ENCODE results near the gene FLNC. TPM values are rescaled to one million over a fixed set of nuclear protein-coding genes. Genes with fewer than 3 reads are reported as not detected.
A peak's percentile ranks its signal among the peaks of the same experiment; 100 is the strongest.

The FLNC gene
- total RNA-seq, 1 donor from 2014 or later, result 106 TPM

DNA sequence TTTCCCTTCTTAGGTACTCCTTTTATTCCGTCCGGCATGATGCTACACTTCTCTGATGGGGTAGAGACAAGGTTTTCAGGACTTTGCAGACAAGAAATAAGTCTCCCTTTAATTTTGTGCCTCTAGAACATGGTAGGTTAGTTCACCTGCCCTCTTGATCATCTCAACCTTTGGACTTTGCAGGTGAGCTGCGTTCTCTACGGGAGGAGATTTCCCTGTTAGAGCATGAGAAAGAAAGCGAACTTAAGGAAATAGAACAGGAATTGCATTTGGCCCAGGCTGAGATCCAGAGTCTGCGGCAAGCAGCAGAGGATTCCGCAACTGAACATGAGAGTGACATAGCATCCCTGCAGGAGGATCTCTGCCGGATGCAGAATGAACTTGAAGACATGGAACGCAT lies 29.2 kb upstream of the FLNC start:
- no peak for DNase-seq

- DNase-seq, result no peak
These were observed 28.4 kb upstream of the FLNC start for GRCh38 chr7:128801667-128802418.

DNA sequence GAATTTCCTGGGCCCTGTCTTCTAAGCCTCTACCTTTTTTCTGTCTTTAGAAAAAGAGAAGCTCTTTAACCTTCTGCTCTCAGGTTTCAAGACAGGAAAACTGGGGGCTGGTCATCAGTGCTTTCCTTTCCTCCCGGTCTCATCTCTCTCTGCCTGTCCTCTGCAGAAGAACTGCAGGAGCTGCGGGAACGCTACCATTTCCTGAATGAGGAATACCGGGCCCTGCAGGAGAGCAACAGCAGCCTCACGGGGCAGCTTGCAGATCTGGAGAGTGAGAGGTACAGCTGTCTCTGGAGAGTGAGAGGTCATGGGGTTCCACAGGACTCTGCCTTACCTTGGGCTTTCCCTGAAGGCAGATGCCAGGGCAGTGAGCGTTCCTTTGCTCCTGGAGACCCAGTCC lies 25.7 kb upstream of the FLNC start:
- DNase-seq, result no peak

DNA sequence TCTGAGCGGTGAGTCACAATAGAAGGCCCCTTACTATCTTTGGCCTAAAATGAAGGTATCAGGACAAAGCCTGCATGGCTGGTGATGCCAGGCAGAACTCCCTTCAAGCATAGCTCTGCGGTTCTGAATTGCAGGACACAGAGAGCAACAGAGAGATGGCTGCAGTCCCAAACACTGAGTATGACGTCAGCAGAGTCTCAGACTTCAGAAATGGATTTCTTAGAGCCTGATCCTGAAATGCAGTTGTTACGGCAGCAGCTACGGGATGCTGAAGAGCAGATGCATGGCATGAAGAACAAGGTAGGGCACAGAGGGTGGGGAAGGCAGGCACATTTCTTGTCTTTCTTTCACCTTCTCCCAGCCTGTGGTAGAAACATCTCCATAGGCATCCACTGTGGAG lies 25.0 kb upstream of the FLNC start:
- DNase-seq, result no peak

DNA sequence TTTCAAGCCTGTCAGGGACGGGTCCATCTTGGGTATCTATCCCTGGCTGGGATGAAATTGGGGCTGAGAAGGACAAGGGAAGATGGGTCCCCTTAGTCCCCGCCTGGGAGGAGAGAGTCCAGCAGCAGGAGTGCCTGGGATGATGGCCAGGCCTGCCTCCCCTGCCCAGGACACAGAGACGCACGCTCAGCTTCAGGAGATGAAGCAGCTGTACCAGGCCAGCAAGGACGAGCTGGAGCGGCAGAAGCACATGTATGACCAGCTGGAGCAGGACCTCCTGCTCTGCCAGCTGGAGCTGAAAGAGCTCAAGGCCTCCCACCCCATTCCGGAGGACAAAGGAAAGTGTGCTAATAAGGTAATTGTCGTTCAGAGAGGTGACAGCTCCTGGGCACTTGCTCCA lies 23.0 kb upstream of the FLNC start:
- DNase-seq, result no peak

GRCh38 chr7:128809363-128809762 lies 20.8 kb upstream of the FLNC start:
- no peak for DNase-seq

GRCh38 chr7:128810473-128810872 lies 19.7 kb upstream of the FLNC start:
- DNase-seq, result no peak

GRCh38 chr7:128810997-128811396 lies 19.2 kb upstream of the FLNC start:
- no peak for DNase-seq

DNA sequence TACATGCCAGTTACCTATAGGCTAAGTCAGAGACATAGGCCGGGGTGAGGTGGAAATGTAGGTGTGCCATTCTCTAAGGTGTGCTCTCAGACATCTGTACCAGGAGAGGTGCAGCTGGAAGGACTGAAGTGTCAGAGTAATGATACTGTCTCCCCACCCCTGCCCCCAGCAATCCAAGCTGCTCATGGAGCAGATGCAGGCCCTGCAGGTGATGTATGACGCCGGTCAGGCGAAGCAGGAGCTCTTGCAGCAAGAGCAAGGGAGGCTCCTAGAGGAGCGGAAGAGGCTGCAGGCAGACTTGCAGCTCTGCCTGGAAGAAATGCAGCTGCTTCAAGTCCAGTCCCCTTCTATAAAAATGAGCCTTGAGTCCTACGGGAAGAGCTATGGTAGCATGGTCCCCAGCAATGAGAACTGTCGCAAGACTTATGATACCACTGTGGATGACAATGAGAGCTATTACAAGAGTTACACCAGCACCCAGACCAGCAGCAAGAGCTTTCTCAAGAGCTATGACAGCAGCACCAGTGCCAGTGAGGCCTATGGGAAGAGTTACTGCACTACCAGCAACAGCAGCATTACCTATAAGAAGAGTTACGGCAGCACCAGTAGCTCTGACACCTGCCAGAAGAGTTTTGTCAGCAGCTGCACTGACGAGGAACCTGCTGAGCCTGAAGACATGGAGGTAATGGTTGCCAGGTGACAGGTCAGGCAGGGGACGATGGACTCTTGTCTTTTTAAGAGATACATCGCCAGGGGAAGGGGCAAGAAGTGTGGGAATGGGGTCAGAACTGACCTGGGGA lies 18.4 kb upstream of the FLNC start:
- DNase-seq, result no peak

GRCh38 chr7:128812514-128813168 lies 17.6 kb upstream of the FLNC start:
- no peak for DNase-seq

GRCh38 chr7:128814499-128814898 lies 15.7 kb upstream of the FLNC start:
- DNase-seq, result no peak

DNA sequence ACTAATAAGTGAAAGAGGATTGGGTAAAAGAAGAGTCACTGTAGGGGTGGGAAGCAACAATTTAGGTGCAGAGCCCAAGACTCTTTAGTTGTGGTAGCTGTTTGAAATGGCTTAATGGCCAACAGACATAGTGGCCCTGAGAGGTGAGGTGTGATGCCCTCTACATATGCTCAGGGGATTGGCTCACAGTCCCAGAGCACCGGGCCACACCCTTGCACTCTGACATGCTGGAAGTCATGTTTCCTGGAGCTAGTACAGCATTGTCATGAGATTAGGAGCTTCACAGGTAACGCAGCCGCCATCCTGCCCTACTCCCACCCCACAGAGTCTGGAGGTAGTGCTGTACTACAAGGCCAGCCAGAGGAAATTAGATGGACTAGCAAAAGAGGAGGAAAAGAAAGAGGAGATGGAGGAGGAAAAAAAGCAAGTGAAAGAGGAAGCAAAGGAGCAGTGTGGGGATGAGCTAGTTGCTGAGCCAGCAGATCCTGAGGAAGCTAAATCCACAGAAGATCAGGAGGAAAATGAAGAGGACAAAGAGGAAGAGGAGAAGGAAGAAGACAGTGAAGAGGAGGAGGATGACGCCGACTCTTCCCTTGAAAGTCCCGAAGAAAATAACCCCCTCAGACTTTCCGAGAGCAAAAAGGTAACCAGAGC lies 14.8 kb upstream of the FLNC start:
- DNase-seq, result no peak

- DNase-seq, result no peak
These were observed 11.5 kb upstream of the FLNC start for GRCh38 chr7:128818694-128819093.

DNA sequence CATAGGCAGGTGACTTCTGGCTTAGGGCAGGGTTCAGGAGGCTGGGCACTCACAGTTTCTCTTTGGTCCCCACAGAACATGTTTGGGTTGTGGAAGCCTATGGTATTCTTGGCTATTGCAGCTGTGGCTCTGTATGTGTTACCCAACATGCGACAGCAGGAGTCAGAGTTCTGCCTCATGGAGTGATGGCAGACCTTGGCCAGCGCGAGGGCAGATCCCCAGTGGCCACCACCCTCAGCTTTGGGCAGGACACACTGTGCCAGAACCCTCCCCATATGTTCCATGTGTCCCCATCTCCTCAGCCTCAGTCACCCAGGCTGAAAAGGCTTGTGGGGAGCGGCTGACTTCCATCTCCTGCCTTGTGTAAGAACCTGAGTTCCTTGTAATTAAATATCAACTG lies 8.5 kb upstream of the FLNC start:
- DNase-seq, result no peak

DNA sequence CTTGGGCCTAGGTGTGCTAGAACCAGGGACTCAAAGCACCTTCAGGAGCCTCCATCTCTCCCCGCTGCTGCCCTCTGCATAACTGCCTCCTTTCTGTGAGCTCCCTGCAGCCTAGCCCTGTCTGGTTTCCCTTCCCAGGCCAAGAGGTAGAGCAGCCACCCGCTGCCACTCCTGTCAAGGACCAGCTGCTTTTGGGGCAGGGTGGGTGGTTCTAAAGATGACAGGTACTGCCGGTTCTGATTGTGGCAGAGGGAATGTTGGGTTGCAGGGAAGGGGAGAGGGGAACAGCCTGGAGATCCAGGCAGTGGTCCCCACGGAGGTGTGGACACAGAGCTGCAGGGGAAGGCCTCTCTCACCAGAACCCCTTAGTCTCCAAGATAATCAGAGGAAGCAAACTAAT lies 3.7 kb upstream of the FLNC start:
- no peak for DNase-seq

DNA sequence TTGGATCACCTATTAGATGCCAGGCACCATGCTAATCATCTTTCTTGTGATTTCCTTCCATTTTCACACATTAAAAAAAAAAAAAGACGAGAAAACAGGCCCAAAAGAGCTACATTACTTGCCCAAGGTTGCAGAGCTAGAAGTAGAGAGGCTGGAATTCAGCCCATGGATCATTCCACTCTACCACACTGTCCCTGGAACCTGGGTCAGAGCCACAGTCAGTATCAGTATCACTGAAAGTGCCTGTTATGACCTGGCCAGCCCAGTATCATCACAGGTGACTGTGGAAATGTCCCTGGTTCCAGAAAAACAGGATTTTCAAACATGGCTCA lies 3.3 kb upstream of the FLNC start:
- no peak for DNase-seq

- DNase-seq, result no peak
These were observed 2.8 kb upstream of the FLNC start for GRCh38 chr7:128827248-128827958.

DNA sequence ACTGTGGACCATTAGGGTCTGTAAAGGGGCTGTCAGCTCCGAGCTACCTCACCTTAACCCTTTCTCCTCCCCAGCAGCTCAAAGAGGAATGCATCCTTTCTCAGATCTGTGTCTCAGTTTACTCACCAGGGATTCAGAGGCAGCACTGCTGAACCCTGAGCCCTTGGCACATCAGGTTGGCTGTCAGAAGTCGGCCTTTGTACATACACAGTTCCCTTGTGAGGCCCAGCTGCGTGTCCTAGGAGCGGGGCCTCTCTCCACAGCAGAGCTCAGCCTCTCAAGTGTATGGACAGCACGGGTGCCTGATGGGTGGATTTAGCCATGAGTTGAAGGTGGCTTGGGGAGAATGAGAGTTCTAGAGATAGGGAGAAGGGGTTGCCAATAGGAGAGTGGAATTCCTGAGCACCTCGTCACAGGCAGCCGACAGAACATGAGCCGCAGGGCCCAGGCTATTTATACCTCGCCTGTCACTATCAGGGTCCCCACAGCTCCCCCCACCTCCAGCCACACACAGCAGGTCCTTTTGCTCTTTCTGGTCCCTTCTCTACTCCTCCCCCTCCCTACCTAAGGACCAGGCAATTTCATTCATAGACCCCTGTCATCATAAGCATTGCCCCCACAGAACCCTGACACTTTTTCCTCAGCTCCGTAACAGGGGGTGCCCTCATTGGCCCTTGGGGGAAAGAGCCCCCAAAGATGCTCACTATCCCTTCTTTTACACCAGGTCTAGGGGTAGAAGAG lies 2.1 kb upstream of the FLNC start:
- DNase-seq, result no peak

DNA sequence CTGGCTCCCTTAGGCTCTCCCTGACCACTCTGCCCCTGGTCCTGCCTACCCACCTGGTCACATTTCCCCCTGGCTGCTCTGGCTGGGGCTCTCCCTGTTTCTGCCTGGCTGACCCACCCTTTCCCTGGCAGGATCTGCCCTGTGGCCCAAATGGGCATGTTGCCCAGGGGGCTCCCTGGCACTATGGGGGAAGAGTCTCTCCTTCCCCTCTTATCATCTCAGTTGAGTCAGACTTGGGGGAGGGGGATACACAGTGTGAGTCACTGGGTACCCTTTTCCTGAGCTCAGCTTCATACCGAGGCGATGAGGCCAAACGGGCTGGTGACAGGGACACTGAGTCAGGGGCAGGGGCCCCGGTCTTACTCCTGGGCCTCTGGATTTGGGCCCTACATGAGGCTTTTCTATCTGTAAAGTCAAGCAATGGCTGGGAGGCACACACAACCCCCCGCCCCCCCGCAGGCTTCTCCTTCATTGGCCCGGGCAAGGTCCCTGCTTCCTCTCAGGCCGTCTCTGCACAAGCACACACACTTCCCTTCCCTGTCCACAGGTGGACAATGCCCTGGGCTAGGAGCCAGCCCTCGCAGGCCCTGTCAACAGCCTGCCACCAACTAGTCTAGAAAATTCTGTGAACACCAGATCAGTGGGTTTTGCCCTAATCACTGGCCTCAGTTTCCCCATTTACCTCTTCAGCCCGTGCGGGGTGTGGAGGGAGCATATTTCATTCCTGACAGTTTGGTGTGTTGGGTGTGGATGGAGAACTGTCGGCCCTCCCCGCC lies 627 bp upstream of the FLNC start:
- DNase-seq, result no peak

GRCh38 chr7:128831178-128831993 lies 1.2 kb downstream of the FLNC start:
- DNase-seq, result peak; percentile 62
